AG04449 (cell line): ENCODE results near the gene DDIT4.

ENCODE experiments used
- CTCF ChIA-PET: fragments of 350-600 bp; formaldehyde crosslinking; extraction: SDS; loops from one replicate; lab custom pipeline; 2021; ENCODE audit warnings: antibody characterized with exemption; lab: Yijun Ruan, JAX
- POLR2A ChIA-PET: fragments of 400-600, 350-600 bp; formaldehyde crosslinking; extraction: SDS; loops from one replicate; lab custom pipeline; 2020; ENCODE audit warnings: antibody characterized with exemption, inconsistent platforms; lab: Yijun Ruan, JAX
- DNase-seq: peaks from one replicate; pipeline ENCODE4 v3.0.0-alpha.2; 2010; ENCODE audit warnings: low read depth, low spot score
- H3K4me3 ChIP-seq: 2 replicates; pipeline ENCODE4 v1.5.1; 2011; ENCODE audit warnings: low read depth, mild to moderate bottlenecking, control low read depth, low read length
- TF ChIP-seq, protein P1 (sequence below): IDR thresholded peaks from one replicate; pipeline ENCODE4 v1.5.1; 2011; ENCODE audit warnings: mild to moderate bottlenecking, moderate library complexity, low read length, control low read depth, inconsistent platforms; ENCODE audit not compliant: insufficient read depth; ENCODE audit errors: missing control alignments

Gene DDIT4

DNA sequence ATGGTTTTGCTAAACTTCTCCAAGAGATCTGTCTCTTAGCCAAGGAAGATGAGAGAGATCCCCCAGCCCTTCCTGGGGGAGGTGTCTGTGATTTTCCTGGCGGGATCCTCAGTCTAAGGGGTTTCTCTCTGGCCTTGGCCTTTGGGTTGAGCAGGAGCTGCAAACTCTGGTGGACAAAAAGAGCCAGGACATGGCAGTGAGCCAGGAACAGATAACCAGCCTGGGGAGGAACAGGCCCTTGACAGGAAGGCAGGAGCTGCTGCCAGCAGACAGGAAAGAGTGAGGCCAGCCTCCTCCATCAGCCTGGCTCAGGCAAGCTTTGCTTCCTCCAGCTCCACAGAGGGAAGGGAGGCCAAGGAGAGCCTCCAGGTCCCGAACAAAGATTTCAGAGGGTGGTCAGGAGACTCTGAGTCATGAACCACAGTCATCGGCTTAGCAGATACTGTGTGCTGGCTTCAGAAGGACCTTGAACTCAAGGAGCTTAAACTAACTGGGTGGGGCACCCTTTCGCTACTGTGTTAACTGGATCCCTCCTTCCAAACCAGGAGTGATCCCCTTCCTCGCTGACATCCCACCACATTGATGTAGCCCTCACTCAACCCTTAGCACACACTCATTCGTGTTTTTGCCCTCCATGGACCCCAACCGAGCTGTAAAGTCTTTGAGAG, 34.7 kb downstream of the DDIT4 start:
- no peak overlapping the region for H3K4me3 ChIP-seq
- TF ChIP-seq, protein P1, sequence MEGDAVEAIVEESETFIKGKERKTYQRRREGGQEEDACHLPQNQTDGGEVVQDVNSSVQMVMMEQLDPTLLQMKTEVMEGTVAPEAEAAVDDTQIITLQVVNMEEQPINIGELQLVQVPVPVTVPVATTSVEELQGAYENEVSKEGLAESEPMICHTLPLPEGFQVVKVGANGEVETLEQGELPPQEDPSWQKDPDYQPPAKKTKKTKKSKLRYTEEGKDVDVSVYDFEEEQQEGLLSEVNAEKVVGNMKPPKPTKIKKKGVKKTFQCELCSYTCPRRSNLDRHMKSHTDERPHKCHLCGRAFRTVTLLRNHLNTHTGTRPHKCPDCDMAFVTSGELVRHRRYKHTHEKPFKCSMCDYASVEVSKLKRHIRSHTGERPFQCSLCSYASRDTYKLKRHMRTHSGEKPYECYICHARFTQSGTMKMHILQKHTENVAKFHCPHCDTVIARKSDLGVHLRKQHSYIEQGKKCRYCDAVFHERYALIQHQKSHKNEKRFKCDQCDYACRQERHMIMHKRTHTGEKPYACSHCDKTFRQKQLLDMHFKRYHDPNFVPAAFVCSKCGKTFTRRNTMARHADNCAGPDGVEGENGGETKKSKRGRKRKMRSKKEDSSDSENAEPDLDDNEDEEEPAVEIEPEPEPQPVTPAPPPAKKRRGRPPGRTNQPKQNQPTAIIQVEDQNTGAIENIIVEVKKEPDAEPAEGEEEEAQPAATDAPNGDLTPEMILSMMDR, result no peak
- CTCF ChIA-PET, result interaction anchor here (1.0 to 1.6 kb wide), 3 partner anchors 10 to 33 kb away, joined by 4 to 5 read pairs (median 4); no protein-coding TSS in a partner anchor
- POLR2A ChIA-PET, result interaction anchor here (1.0 to 2.4 kb wide), 4 partner anchors 11 to 34 kb away, joined by 3 to 18 read pairs (median 6); partner anchors contain the start of gene DDIT4
- DNase-seq, result no peak

DNA sequence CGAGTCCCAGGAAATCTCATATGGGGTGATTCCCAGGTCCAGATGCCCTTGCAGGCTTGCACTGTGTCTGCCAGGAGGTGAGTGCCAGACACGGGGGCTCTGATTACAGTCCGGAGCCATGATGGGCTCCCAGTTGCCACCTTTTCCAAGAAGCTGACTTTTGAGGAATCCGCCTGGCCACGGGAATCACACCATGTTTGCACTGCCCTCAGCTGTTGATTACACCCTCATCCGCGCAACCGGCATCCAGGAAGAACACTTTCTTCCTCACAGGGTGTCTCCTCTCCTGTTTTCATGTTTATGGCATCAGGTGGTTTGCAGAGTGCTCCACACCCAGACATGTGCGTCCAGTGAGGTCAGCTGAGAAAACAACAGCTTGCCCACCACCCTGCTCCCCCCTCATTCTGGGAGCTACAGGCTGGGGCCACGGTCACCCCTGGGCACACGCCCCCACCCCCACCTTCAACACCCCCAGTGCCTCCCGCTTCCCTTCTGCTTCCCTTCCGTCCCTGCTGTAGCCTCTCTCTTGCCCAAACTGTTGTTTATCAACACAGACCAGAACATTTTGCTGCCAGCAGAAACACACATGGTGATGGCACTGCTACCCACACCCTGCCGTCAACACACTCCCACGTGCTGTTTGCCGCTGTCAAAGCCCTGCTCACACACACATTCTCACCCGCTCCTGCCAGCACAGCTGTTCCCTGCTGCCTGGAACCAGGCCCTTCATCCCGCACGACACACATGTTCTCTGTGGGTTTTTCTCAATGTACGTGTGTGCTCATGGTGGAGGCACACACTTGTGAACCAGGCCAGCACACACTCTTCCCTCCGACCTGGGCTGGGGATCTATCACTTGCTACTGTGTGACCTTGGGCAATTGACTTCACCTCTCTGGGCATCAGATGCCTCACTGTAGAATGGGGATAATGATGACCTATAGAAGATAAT, 35.8 kb downstream of the DDIT4 start:
- no peak for DNase-seq
- no peak overlapping the region for H3K4me3 ChIP-seq
- TF ChIP-seq, protein P1, result no peak
- ChIA-PET CTCF (interaction anchor here (0.8 to 1.6 kb wide), 3 partner anchors 9 to 32 kb away, joined by 3 to 5 read pairs (median 4); no protein-coding TSS in a partner anchor), POLR2A (interaction anchor here (1.0 to 2.4 kb wide), 2 partner anchors 12 to 35 kb away, joined by 6 to 18 read pairs; partner anchors contain the start of gene DDIT4)

DNA sequence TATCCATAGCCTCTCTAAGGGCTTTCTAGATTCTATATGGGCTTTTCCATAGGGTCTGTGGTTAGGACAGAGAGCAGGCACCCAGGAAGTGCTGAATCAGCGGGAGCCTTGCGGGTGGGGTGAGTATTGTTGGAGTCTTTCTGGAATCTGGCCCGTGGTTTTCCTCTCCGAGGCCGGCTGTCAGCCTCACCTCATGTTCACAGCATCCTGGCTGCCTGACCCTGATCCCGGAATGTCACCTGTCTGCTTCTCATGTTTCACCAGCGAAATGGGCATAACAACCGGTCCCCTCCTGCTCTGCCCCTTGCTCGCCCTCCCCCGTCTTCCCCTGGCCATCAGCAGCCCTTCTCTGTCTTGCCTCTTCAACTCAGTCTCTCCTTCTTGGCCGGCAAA, 36.5 kb downstream of the DDIT4 start:
- CTCF ChIA-PET, result no interaction called here
- POLR2A ChIA-PET, result interaction anchor here (2.4 kb wide), 1 partner anchor 36 kb away, joined by 18 read pairs; the partner anchor contains the start of gene DDIT4
- DNase-seq, result no peak
- no peak overlapping the region for H3K4me3 ChIP-seq
- TF ChIP-seq, protein P1, result no peak

DNA sequence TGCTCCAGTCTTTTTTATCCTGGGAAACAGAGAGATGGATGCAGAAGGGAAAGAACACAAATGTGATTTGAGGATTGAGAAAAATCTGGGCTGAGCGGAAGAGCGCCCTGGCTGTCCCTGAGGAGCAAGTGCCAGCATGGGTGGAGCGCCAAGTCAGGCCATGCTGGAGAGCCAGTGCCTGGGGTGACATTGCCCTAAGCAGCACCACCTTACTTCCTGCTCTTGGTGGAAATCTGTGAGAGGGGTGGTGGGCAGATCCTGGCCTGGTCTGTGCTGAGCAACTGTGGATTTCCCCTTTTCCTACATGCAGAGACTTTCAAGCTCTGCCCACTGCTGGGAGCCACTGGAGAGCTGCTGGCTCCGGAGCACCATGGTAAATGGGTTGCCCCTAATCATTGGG, 36.9 kb downstream of the DDIT4 start:
- POLR2A ChIA-PET, result interaction anchor here (1.5 kb wide), 1 partner anchor 13 kb away, joined by 3 read pairs; no protein-coding TSS in a partner anchor
- TF ChIP-seq, protein P1, result no peak
- CTCF ChIA-PET, result no interaction called here
- no peak overlapping the region for H3K4me3 ChIP-seq
- no peak for DNase-seq

DNA sequence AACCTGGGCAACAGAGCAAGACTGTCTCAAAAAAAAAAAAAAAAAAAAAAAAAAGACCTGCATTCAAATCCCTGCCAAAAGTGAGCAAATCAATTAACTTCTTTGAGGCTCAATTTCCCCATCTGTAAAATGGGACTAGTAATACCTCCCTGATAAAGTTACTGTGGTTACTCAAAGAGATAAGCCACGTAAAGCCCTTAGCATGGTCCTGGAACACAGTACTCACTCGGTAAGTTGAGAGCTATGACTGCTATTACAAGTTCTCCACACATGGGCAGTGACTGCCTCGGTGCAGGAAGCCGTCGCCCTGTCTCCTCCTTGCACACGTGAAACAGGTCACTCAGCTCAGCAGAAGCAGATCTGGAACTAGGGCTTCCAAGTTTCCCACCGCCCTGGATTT, 37.9 kb downstream of the DDIT4 start:
- DNase-seq, result no peak
- POLR2A ChIA-PET, result interaction anchor here (1.5 kb wide), 1 partner anchor 14 kb away, joined by 3 read pairs; no protein-coding TSS in a partner anchor
- CTCF ChIA-PET, result interaction anchor here (1.0 to 1.3 kb wide), 3 partner anchors 9 to 26 kb away, joined by 3 to 4 read pairs (median 3); no protein-coding TSS in a partner anchor
- no peak overlapping the region for H3K4me3 ChIP-seq
- TF ChIP-seq, protein P1, result no peak
